D341Med (cell line): ENCODE data around the gene TRIP10.
A peak's percentile ranks its signal among the peaks of the same experiment; 100 is the strongest.
"Not testable (repeated sequence)": the region's sequence is repeated elsewhere in the genome, so short reads cannot be mapped to it uniquely, and the experiment has no call there.

Experiments used
- DNase-seq: peaks from one replicate; pipeline ENCODE4 v3.0.0; 2012; ENCODE audit warnings: low spot score

Gene TRIP10

DNA sequence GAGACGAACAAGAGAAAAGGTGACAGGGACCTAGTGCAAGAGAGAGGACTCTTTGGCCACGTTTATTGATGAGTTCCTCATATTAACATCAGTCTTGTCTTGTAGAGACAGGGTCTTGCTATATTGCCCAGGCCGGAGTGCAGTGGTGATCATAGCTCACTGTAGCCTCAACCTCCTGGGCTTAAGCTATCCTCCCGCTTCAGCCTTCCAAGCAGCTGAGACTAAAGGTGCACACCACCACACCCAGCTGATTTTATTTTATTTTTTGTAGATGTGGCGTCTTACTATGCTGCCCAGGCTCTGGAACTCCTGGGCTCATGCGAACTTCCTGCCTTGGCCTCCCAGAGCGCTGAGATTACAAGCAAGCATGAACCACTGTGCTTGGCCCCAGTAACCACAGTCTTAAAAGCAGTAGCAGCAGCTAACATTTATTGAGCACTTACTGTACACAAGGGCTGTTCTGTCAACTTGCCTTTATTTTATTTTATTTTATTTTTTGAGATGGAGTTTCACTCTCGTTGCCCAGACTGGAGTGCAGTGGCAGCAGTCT, 28.8 kb downstream of the TRIP10 start:
- DNase-seq: no peak

- no peak for DNase-seq
These were observed 29.6 kb downstream of the TRIP10 start for GRCh38 chr19:6769006-6769619.

DNA sequence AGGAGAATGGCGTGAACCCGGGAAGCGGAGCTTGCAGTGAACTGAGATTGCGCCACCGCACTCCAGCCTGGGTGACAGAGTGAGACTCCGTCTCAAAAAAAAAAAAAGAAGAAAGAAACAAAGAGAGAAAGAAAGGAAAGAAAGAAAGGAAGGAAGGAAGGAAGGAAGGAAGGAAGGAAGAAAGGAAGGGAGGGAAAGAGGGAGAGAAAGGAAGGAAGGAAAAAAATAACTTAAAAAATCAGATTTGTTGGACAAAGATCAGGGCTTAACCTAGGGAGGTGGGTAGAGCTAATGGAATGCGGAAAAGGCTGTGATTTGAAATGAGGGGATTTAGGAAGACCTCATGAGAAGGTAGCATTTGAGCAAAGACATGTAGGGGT, 32.2 kb downstream of the TRIP10 start:
- DNase-seq: not testable (repeated sequence)

GRCh38 chr19:6772028-6772865, 32.8 kb downstream of the TRIP10 start, which contains the start of gene VAV1:
Gene VAV1, plus strand, starts transcription at chr19:6772708. Its CDS starts 100 bp downstream, at chr19:6772808.
- DNase-seq: no peak

DNA sequence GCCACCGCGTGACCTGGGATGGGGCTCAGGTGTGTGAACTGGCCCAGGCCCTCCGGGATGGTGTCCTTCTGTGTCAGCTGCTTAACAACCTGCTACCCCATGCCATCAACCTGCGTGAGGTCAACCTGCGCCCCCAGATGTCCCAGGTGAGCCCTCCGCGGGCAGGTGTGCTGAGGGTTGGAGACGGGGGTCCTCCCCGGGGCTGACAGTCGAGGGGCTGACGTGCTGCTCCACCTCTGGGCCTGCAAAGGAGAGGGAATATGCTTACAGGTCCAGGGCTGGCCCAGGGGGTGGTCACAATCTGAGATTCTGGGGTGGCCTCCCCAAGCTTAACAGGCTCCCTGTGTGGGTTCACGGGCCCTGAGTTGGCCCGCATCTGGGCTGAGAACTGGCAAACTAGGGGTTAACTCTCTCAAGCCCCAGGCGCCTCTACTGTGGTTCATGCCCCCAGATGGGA, 33.4 kb downstream of the TRIP10 start:
- DNase-seq: no peak

- peak; percentile 59 for DNase-seq
These were observed 33.9 kb downstream of the TRIP10 start for GRCh38 chr19:6773323-6773931.

DNA sequence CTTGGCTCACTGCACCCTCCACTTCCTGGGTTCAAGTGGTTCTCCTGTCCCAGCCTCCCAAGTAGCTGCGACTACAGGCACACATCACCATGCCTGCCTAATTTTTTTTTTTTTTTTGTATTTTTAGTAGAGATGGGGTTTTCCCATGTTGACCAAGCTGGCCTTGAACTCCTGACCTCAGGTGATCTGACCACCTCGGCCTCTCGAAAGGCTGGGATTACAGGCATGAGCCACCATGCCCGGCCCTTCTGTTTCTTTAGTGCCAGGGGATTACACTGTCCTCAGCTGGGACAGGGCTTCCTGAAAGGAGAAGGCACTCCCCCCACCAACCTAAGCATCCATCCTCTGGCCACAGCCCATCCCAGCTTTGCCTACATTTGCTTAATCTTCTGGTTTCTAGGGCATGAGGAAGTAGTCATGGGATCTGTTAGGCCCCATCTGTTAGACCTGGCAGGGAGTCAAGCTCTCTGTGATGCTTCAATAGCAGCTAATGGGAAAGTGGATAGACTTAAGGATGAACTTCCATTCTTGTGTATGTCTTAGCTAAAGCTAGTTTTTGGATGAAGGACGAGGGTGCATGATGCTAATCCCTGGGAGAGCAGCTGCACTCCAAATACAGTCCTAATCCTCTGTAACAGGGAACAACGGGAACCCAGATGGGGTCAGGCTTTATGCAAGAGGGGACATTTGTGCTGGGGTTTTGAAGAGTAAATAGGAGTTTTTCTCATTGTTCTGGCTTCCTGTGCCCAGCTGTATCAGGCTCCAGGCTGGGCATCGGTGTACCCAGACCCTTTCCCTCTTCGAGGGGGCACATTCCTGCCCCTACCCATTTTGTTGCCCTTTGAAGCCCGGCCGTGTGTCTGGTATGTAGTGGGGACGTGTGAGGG, 35.6 kb downstream of the TRIP10 start:
- DNase-seq: peak; percentile 83

- DNase-seq: not testable (repeated sequence)
These were observed 36.6 kb downstream of the TRIP10 start for GRCh38 chr19:6776045-6776444.

GRCh38 chr19:6776999-6777398, 37.5 kb downstream of the TRIP10 start:
- no peak for DNase-seq

DNA sequence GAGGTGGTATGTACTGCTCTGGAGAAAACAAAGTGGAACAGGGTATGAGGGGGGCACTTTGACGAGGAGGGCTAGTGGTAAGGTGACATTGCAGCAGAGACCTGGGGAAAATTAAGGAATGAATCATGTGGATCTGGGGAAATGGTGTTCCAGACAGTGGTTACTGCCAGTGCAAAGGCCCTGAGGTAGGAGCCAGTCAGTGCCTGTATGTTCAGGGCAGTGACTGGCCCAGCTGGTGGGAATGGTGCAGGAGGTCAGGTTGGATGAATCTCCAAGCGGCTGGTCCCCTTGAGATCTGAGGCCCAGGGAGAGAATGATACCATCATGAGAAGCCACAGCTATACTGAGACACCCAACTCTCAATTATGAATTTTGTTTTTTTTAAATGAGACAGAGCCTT, 38.0 kb downstream of the TRIP10 start:
- no peak for DNase-seq

GRCh38 chr19:6778386-6778785, 38.9 kb downstream of the TRIP10 start:
- DNase-seq: no peak

DNA sequence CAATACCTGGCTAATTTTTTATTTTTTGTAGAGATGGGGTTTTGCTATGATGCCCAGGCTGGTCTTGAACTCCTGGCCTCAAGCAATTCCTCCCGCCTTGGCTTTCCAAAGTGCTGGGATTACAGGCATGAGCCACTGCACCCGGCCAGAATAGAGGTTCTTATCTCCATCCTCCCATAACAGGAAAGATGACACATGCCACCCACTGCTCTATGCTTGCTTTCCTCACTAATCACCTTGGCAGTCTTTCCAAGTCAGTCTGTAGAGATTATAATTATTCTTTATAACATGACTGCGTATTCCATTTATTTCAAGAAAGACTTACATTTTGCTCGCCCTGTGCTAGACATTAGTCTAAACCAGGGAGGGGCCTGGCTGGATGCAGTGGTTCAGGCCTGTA, 39.7 kb downstream of the TRIP10 start:
- no peak for DNase-seq

GRCh38 chr19:6787393-6787792, 47.9 kb downstream of the TRIP10 start:
- DNase-seq: no peak

GRCh38 chr19:6788896-6789295, 49.4 kb downstream of the TRIP10 start:
- DNase-seq: no peak

DNA sequence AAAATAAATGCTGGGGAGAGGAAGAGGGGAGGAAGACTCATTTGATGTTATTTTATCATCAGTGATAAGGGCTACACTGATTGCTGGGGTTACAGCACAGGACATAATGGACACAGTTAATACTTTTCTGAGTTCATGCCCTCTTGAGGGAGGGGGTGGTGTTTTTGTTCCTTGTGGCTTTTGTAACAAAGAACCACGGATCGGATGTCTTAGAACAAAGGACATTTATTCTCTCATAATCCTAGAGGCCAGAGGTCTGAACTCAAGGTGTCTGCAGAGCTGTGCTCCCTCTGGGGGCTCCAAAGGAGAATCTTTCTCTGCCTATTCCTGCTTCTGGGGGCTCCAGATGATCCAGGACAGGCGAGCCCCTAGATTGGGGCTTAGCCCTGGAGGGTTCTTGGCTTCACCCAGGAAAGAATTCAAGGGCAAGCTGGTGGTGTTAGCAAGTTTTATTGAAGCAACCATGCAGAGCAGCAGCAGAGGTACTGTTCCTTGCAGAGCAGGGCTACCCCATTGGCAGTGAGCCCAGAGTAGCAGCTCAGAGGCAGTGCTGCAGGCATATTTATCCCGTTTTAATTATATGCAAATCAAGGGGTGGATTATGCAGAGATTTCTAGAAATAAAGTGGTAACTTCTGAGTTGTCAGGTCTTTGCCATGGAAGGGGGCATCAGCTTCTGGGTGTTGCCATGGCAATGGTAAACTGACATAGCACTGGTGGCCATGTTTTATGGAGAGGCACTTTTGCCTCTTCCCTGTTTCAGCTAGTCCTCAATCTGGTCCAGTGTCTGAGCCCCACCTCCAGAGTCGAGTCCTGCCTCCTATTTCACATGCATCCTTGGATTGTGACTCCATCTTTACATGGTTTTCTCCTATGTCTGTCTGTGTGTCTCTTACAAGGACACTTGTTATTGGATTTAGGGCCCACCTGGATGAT, 51.0 kb downstream of the TRIP10 start:
- no peak for DNase-seq

DNA sequence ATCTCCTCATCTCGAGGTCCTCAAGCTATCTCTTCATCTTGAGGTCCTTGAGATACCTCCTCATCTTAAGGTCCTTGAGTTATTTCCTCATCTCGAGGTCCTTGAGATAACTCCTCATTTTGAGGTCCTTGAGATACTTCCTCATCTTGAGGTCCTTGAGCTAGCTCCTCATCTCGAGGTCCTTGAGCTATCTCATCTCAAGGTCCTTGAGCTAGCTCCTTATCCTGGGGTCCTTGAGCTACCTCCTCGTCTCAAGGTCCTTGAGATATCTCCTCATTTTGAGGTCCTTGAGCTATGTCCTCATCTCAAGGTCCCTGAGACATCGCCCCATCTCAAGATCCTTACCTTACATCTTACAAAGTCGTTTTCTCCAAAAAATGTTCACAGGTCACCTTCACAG, 51.8 kb downstream of the TRIP10 start:
- no peak for DNase-seq

GRCh38 chr19:6793411-6793810, 53.9 kb downstream of the TRIP10 start:
- DNase-seq: no peak

DNA sequence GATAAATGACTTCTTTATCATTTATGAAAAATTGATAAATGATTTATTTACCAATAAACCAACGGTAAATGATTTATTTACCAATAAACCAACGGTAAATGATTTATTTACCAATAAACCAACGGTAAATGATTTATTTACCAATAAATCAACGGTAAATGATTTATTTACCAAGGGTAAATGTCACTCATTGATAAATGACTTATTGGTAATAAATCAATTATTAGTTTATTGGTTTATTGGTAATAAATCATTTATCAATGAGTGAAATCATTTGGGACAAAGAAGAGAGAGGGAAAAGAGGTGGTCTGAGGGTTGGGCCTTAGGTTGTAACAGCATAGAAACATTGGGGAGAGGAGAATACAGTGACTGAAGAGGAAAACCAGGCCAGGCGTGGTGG, 54.5 kb downstream of the TRIP10 start:
- DNase-seq: no peak

GRCh38 chr19:6794686-6795431, 55.4 kb downstream of the TRIP10 start:
- DNase-seq: no peak

GRCh38 chr19:6796278-6796677, 56.8 kb downstream of the TRIP10 start:
- DNase-seq: no peak
